Panc1 (cell line): ENCODE measurements around the gene FARS2. TPM values are rescaled to one million over a fixed set of nuclear protein-coding genes. Genes with fewer than 3 reads are reported as not detected.

Experiments used
- ATAC-seq: fragments of 200-7000 bp; cut with Tn5 transposase; 2 replicates; pipeline ENCODE4 v1.9.1; 2020; ENCODE audit warnings: mild to moderate bottlenecking, moderate library complexity
- BruUV-seq: library from RNA; stranded (reverse); fragments of 400-500 nt; replicated peaks from 2 replicates; lab custom pipeline; 2021; lab: Mats Ljungman, UMichigan
- CTCF ChIA-PET: fragments of 300-600 bp; sonication (Branson Sonifier 250); formaldehyde crosslinking; loops from one replicate; lab custom pipeline; 2022; ENCODE audit warnings: antibody characterized with exemption; lab: Charles Lee
- POLR2A ChIA-PET: fragments of 300-600 bp; sonication (Branson Sonifier 250); formaldehyde crosslinking; loops from one replicate; lab custom pipeline; 2022; ENCODE audit warnings: antibody characterized with exemption; lab: Charles Lee
- DNase-seq: peaks from one replicate; pipeline ENCODE4 v3.0.0-alpha.2; 2010; ENCODE audit warnings: low read depth, low spot score
- H3K27ac ChIP-seq: 2 replicates; pipeline ENCODE4 v1.5.1; 2011; ENCODE audit warnings: mild to moderate bottlenecking, low read length, inconsistent platforms
- H3K27me3 ChIP-seq: fragments of 200-500 bp; sonication (Bioruptor generic); 2 replicates; pipeline ENCODE4 v1.6.0; 2014; ENCODE audit warnings: low read length, inconsistent platforms; ENCODE audit not compliant: control insufficient read depth, insufficient read depth
- H3K36me3 ChIP-seq: fragments of 200-500 bp; sonication (Bioruptor generic); 2 replicates; pipeline ENCODE4 v1.5.1; 2014; ENCODE audit warnings: inconsistent platforms, mild to moderate bottlenecking, low read length, moderate library complexity; ENCODE audit not compliant: control insufficient read depth, insufficient read depth
- H3K4me1 ChIP-seq: 2 replicates; pipeline ENCODE4 v1.5.1; 2011; ENCODE audit warnings: inconsistent platforms, mild to moderate bottlenecking, low read length, moderate library complexity; ENCODE audit not compliant: control insufficient read depth, insufficient read depth
- H3K4me3 ChIP-seq, 2 experiments: 2 replicates each; pipeline ENCODE4 v1.5.1; 2011 to 2012; ENCODE audit warnings: low read depth in 2 of 2, low read length in 2 of 2, mild to moderate bottlenecking in 2 of 2, inconsistent platforms in 1 of 2, moderate library complexity in 1 of 2
- H3K9me3 ChIP-seq: fragments of 200-500 bp; sonication (Bioruptor generic); 2 replicates; pipeline ENCODE4 v1.5.1; 2014; ENCODE audit warnings: low read depth, mild to moderate bottlenecking, inconsistent platforms, low read length, moderate library complexity; ENCODE audit not compliant: control insufficient read depth, insufficient read depth
- POLR2AphosphoS5 ChIP-seq: IDR thresholded peaks from 2 replicates; pipeline ENCODE4 v1.6.1; 2012; ENCODE audit warnings: mild to moderate bottlenecking, low read depth, low read length, moderate library complexity
- SIN3A ChIP-seq: IDR thresholded peaks from 2 replicates; pipeline ENCODE4 v1.6.1; 2012; ENCODE audit warnings: low read depth, mild to moderate bottlenecking, low read length, moderate library complexity, borderline replicate concordance; ENCODE audit not compliant: insufficient read depth
- TCF7L2 ChIP-seq: IDR thresholded peaks from 2 replicates; pipeline ENCODE4 v1.6.1; 2011; ENCODE audit warnings: mild to moderate bottlenecking, low read depth, low read length, inconsistent platforms
- in situ Hi-C: cut with HindIII; loops from 2 replicates; pipeline ENCODE4 v1.10.0; 2016; ENCODE audit warnings: low sequenced_read_pairs, low pct_unique_long_range_greater_than_20kb
- intact Hi-C: fragments of 100-400 bp; cut with micrococcal nuclease; formaldehyde crosslinking; loops from one replicate; pipeline ENCODE4 v1.10.0; 2022; ENCODE audit not compliant: unreplicated experiment
- total RNA-seq: library from RNA; stranded (reverse); gene quantifications from one replicate; pipeline ENCODE4 v1.2.1, GENCODE V29; 2021; ENCODE audit not compliant: unreplicated experiment
- TF ChIP-seq, protein P1 (sequence below): fragments of 450-650 bp; IDR thresholded peaks from 2 replicates; pipeline ENCODE4 v1.5.1; 2017; ENCODE audit warnings: mild to moderate bottlenecking
- TF ChIP-seq, protein P2 (sequence below), 2 experiments: IDR thresholded peaks; 2 replicates each; pipeline ENCODE4 v1.6.1; 2011 to 2012; ENCODE audit warnings: low read depth in 2 of 2, control low read depth in 1 of 2, low read length in 1 of 2, mild to moderate bottlenecking in 1 of 2, moderate library complexity in 1 of 2; ENCODE audit not compliant: insufficient read depth in 1 of 2

Gene FARS2
- total RNA-seq, 1 experiment from 2014 or later = 12.8 TPM

DNA sequence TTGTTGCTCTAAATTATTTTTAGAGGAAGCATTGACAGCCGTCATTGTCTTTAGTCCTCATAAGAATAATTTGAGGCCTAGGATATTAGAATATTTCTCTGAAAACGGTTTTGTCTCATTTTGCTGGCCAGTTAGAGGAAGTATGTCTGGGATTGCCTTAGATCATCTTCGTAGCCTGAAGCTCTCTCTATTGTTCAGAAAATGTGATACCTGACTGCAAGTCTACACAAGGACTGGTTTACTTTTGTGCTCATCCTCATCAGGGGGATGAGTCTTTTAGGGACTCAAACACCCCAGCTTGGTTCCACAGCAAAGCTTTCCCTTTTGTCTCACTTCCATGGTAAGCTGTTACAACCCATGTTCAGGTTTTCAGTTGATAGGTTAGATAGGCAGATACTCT, 141.8 kb downstream of the FARS2 start:
- no peaks in the 10 kb centered on the region for H3K4me1 ChIP-seq
- no peaks in the 10 kb centered on the region for H3K9me3 ChIP-seq
- BruUV-seq = no TSS peak
- H3K4me3 ChIP-seq = no peak overlapping the region
- no peaks in the 10 kb centered on the region for H3K27me3 ChIP-seq
- no peak overlapping the region for H3K27ac ChIP-seq
- in situ Hi-C loops = no loop called here
- intact Hi-C loops = loop anchor here (2.0 kb wide), 1 partner anchor 260 kb away; no protein-coding TSS in a partner anchor
- DNase-seq = no peak
- CTCF ChIA-PET = interaction anchor here (0.7 to 2.0 kb wide), 2 partner anchors 188 to 260 kb away, joined by 3 to 8 read pairs; no protein-coding TSS in a partner anchor
- H3K36me3 ChIP-seq = no peaks in the 10 kb centered on the region
- POLR2A ChIA-PET = interaction anchor here (0.5 kb wide), 1 partner anchor 411 kb away, joined by 3 read pairs; no protein-coding TSS in a partner anchor
- no peak for ATAC-seq
- no peak for TF ChIP-seq SIN3A

DNA sequence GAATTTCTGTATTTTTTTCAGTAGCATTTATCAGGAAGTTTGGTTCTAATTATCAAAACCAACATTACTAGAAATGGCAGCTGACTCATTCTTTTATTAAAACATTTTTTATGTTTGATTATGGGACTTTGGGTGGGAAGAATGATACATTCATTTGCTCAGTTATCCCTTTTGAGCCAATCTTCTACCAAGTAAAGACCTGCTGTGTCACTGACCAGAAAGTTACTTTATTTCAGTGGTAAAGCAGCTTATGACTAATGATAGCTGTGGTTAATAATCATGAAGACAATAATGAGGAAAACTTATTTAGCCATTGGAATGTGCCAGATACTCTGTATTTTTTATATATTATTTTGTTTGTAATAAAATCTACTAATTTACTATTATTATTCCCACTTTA, 142.3 kb downstream of the FARS2 start:
- Histone ChIP-seq H3K36me3 (no peaks in the 10 kb centered on the region), H3K4me1 (no peaks in the 10 kb centered on the region), H3K27ac (no peak overlapping the region), H3K4me3 (no peak overlapping the region), H3K9me3 (no peaks in the 10 kb centered on the region), H3K27me3 (no peaks in the 10 kb centered on the region)
- intact Hi-C loops (loop anchor here (2.0 kb wide), 1 partner anchor 261 kb away; no protein-coding TSS in a partner anchor), in situ Hi-C loops (no loop called here)
- ChIA-PET POLR2A (no interaction called here), CTCF (interaction anchor here (0.6 kb wide), 1 partner anchor 105 kb away, joined by 7 read pairs; no protein-coding TSS in a partner anchor)
- TF ChIP-seq SIN3A (no peak), POLR2AphosphoS5 (no peak), TCF7L2 (no peak)
- TF ChIP-seq, protein P1, sequence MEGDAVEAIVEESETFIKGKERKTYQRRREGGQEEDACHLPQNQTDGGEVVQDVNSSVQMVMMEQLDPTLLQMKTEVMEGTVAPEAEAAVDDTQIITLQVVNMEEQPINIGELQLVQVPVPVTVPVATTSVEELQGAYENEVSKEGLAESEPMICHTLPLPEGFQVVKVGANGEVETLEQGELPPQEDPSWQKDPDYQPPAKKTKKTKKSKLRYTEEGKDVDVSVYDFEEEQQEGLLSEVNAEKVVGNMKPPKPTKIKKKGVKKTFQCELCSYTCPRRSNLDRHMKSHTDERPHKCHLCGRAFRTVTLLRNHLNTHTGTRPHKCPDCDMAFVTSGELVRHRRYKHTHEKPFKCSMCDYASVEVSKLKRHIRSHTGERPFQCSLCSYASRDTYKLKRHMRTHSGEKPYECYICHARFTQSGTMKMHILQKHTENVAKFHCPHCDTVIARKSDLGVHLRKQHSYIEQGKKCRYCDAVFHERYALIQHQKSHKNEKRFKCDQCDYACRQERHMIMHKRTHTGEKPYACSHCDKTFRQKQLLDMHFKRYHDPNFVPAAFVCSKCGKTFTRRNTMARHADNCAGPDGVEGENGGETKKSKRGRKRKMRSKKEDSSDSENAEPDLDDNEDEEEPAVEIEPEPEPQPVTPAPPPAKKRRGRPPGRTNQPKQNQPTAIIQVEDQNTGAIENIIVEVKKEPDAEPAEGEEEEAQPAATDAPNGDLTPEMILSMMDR = no peak
- TF ChIP-seq, protein P2, sequence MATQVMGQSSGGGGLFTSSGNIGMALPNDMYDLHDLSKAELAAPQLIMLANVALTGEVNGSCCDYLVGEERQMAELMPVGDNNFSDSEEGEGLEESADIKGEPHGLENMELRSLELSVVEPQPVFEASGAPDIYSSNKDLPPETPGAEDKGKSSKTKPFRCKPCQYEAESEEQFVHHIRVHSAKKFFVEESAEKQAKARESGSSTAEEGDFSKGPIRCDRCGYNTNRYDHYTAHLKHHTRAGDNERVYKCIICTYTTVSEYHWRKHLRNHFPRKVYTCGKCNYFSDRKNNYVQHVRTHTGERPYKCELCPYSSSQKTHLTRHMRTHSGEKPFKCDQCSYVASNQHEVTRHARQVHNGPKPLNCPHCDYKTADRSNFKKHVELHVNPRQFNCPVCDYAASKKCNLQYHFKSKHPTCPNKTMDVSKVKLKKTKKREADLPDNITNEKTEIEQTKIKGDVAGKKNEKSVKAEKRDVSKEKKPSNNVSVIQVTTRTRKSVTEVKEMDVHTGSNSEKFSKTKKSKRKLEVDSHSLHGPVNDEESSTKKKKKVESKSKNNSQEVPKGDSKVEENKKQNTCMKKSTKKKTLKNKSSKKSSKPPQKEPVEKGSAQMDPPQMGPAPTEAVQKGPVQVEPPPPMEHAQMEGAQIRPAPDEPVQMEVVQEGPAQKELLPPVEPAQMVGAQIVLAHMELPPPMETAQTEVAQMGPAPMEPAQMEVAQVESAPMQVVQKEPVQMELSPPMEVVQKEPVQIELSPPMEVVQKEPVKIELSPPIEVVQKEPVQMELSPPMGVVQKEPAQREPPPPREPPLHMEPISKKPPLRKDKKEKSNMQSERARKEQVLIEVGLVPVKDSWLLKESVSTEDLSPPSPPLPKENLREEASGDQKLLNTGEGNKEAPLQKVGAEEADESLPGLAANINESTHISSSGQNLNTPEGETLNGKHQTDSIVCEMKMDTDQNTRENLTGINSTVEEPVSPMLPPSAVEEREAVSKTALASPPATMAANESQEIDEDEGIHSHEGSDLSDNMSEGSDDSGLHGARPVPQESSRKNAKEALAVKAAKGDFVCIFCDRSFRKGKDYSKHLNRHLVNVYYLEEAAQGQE (IDR thresholded peaks at IDR 0.05; ENCODE audit: insufficient read depth in 1 of 2, low read depth in 2 of 2, low read length in 1 of 2) = no peak
- ATAC-seq (no peak), DNase-seq (no peak)
- BruUV-seq = no TSS peak

DNA sequence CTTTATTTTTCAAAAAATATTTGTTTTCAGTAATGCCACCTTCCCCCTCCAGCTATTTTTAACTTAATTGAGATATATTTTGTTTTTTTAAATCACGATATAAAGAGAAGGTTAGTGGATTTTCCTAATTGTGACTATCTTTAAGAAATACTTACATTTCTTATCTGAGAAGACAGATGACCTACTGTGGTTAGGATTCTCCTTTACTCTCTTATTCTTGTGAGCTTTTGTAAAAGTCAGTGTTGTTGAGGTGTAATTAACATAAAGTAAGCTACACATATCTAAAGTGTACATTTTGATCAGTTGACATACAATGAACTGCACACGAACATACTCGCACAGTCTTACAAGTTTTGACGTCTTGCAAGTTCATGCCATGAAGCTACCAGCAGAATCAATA, 144.7 kb downstream of the FARS2 start:
- ChIA-PET CTCF (no interaction called here), POLR2A (no interaction called here)
- TF ChIP-seq TCF7L2 (no peak), POLR2AphosphoS5 (no peak), SIN3A (no peak)
- TF ChIP-seq, protein P2 (IDR thresholded peaks at IDR 0.05; ENCODE audit: insufficient read depth in 1 of 2, low read depth in 2 of 2, low read length in 1 of 2) = no peak
- TF ChIP-seq, protein P1 = no peak
- no peaks in the 10 kb centered on the region for H3K4me1 ChIP-seq
- H3K27me3 ChIP-seq = no peaks in the 10 kb centered on the region
- H3K27ac ChIP-seq = no peak overlapping the region
- ATAC-seq (no peak), DNase-seq (no peak)
- no peaks in the 10 kb centered on the region for H3K36me3 ChIP-seq
- intact Hi-C loops (no loop called here), in situ Hi-C loops (no loop called here)
- H3K4me3 ChIP-seq = no peak overlapping the region
- no peaks in the 10 kb centered on the region for H3K9me3 ChIP-seq
- no TSS peak for BruUV-seq
